ENCODE measurements around the gene NCS1. TPM values are rescaled to one million over a fixed set of nuclear protein-coding genes. Genes with fewer than 3 reads are reported as not detected.

The NCS1 gene
- total and polyA plus RNA-seq, 7 experiments from 2014 or later, result 0.14 to 0.85 (median 0.22) TPM; not detected in 4

DNA sequence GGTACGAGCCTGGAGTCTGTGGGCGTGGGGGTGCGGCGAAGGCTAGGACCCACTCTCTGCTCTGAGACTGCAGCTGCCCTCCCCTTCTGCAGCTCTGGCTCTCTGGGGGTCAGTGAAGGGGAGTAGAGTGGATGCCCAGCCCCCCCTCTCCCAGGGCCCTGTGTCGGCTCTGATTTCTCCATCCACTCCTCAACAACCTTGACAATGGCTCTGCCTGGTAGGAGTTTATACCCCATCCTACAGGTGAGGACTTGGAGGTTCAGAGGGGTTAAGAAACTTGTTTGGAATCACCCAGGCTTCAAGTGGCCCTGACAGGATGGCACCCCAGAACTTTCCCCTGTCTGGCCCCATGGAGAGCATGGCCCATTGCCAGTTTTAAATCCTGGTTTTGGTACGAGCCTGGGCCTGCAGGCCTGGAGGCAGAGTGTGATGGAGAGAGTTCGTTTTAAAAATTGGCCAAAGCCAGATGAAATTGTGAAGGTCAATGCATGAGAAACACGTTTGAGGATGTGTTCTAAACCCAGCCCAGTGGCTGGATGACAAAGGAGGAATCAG is 22.3 kb downstream of the NCS1 start:
- H3K4me1 ChIP-seq (ENCODE audit: control insufficient read depth in 2 of 2, insufficient read depth in 2 of 2, low read length in 2 of 2), result no peaks in the 10 kb centered on the region
- DNase-seq (no peak), ATAC-seq (no peak)
- H3K9me3 Mint-ChIP-seq, result no peaks in the 10 kb centered on the region
- no peaks in the 10 kb centered on the region for H3K9me3 ChIP-seq (ENCODE audit: control insufficient read depth in 2 of 3, low read length in 3 of 3)
- no peak overlapping the region for H3K27ac ChIP-seq (ENCODE audit: low read depth, low read length)
- intact Hi-C loops (cut with micrococcal nuclease), result no loop called here
- no peaks in the 10 kb centered on the region for H3K27me3 ChIP-seq (ENCODE audit: control insufficient read depth in 2 of 2, insufficient read depth in 2 of 2, low read length in 2 of 2)
- no peak overlapping the region for H3K27ac Mint-ChIP-seq
- H3K4me1 Mint-ChIP-seq, result peaks cover 0 to 6% (median 0%) of the 10 kb centered on the region in 7 donors
- H3K27me3 Mint-ChIP-seq, result peaks cover 0 to 6% (median 0%) of the 10 kb centered on the region in 5 donors
- CTCF ChIA-PET, result no interaction called here
- no peaks in the 10 kb centered on the region for H3K36me3 ChIP-seq (ENCODE audit: control insufficient read depth in 2 of 3, insufficient read depth in 3 of 3, low read length in 3 of 3)
- H3K4me3 Mint-ChIP-seq, result no peak overlapping the region
- no peaks in the 10 kb centered on the region for H3K36me3 Mint-ChIP-seq
- no peak overlapping the region for H3K4me3 ChIP-seq (ENCODE audit: low read length)
- POLR2A ChIA-PET, result no interaction called here

DNA sequence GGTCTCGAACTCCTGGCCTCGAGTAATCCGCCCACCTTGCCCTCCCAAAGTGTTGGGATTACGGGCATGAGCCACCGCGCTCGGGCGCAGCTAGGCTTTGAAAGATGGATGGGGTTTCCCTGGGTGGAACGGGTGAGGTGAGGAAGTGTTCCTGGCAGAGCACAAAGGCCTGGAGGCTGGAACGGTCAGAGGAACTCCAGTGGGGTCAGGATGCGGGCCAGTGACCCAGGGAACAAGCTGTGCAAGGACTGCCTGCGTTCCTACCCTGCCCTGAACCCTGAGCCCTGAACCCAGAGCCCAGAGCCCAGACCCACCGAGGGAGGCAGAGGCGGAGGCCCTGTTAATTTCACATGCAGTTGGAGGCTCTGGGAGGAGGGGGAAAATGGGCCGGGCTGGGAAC is 23.4 kb downstream of the NCS1 start:
- H3K27ac Mint-ChIP-seq, result no peak overlapping the region
- DNase-seq (no peak), ATAC-seq (no peak)
- H3K4me1 Mint-ChIP-seq, result peaks cover 0 to 6% (median 0%) of the 10 kb centered on the region in 7 donors
- no peak overlapping the region for H3K27ac ChIP-seq (ENCODE audit: low read depth, low read length)
- H3K4me3 ChIP-seq (ENCODE audit: low read length), result no peak overlapping the region
- no peaks in the 10 kb centered on the region for H3K9me3 Mint-ChIP-seq
- no peaks in the 10 kb centered on the region for H3K27me3 ChIP-seq (ENCODE audit: control insufficient read depth in 2 of 2, insufficient read depth in 2 of 2, low read length in 2 of 2)
- no peaks in the 10 kb centered on the region for H3K36me3 Mint-ChIP-seq
- H3K27me3 Mint-ChIP-seq, result peaks cover 0 to 6% (median 0%) of the 10 kb centered on the region in 5 donors
- no peak overlapping the region for H3K4me3 Mint-ChIP-seq
- H3K4me1 ChIP-seq (ENCODE audit: control insufficient read depth in 2 of 2, insufficient read depth in 2 of 2, low read length in 2 of 2), result no peaks in the 10 kb centered on the region
- no peaks in the 10 kb centered on the region for H3K36me3 ChIP-seq (ENCODE audit: control insufficient read depth in 2 of 3, insufficient read depth in 3 of 3, low read length in 3 of 3)
- intact Hi-C loops (cut with micrococcal nuclease), result no loop called here
- H3K9me3 ChIP-seq (ENCODE audit: control insufficient read depth in 2 of 3, low read length in 3 of 3), result no peaks in the 10 kb centered on the region
- ChIA-PET POLR2A (no interaction called here), CTCF (no interaction called here)

DNA sequence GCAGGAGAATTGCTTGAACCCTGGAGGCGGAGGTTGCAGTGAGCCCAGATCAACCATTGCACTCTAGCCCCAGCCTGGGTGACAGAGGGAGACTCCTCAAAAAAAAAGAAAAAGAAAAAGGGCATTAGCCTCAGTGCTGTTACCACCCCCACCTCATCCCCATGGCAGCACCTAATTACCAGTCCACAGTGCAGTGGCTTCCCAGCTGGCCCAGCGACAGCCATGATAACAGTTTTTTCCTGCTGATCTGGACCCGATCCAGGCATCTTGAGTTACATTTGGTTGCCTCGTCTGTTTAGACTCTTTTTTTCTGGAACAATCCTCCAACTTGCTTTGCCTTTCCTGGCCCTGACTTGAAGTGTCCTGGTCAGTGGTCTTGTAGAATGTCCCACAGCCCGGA is 24.4 kb downstream of the NCS1 start:
- Mint-ChIP-seq H3K36me3 (no peaks in the 10 kb centered on the region), H3K27ac (no peak overlapping the region), H3K9me3 (no peaks in the 10 kb centered on the region), H3K4me1 (peaks cover 0 to 6% (median 0%) of the 10 kb centered on the region in 7 donors), H3K27me3 (peaks cover 0 to 6% (median 0%) of the 10 kb centered on the region in 5 donors), H3K4me3 (no peak overlapping the region)
- DNase-seq, result no peak
- no peaks in the 10 kb centered on the region for H3K4me1 ChIP-seq (ENCODE audit: control insufficient read depth in 2 of 2, insufficient read depth in 2 of 2, low read length in 2 of 2)
- intact Hi-C loops (cut with micrococcal nuclease), result no loop called here
- H3K27ac ChIP-seq (ENCODE audit: low read depth, low read length), result no peak overlapping the region
- no peak overlapping the region for H3K4me3 ChIP-seq (ENCODE audit: low read length)
- no peak for ATAC-seq
- no peaks in the 10 kb centered on the region for H3K27me3 ChIP-seq (ENCODE audit: control insufficient read depth in 2 of 2, insufficient read depth in 2 of 2, low read length in 2 of 2)
- CTCF ChIA-PET, result no interaction called here
- H3K36me3 ChIP-seq (ENCODE audit: control insufficient read depth in 2 of 3, insufficient read depth in 3 of 3, low read length in 3 of 3), result no peaks in the 10 kb centered on the region
- H3K9me3 ChIP-seq (ENCODE audit: control insufficient read depth in 2 of 3, low read length in 3 of 3), result no peaks in the 10 kb centered on the region
- POLR2A ChIA-PET, result no interaction called here

DNA sequence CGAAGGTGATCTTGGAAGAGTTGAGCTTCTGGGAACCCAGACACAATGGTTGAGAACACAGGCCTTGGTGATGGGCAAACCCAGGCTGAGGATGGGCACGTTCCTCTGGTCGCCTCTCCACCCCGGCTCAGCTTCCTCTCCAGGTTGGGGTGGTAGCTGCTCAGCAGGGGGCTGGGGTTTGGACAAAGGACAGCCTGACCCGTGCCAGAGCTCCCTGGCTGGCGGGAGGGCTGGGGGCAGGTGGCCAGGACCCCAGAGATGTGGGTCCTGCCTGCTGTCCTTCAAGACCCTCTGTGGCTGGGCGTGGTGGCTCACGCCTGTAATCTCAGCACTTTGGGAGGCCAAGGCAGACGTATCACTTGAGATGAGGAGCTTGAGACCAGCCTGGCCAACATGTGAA is 25.2 kb downstream of the NCS1 start:
- Mint-ChIP-seq H3K27ac (no peak overlapping the region), H3K4me3 (no peak overlapping the region), H3K9me3 (no peaks in the 10 kb centered on the region), H3K4me1 (peaks cover 0 to 6% (median 0%) of the 10 kb centered on the region in 7 donors), H3K27me3 (peaks cover 0 to 6% (median 0%) of the 10 kb centered on the region in 5 donors), H3K36me3 (no peaks in the 10 kb centered on the region)
- DNase-seq, result no peak
- CTCF ChIA-PET, result no interaction called here
- no peaks in the 10 kb centered on the region for H3K9me3 ChIP-seq (ENCODE audit: control insufficient read depth in 2 of 3, low read length in 3 of 3)
- intact Hi-C loops (cut with micrococcal nuclease), result no loop called here
- no peak for ATAC-seq
- H3K4me1 ChIP-seq (ENCODE audit: control insufficient read depth in 2 of 2, insufficient read depth in 2 of 2, low read length in 2 of 2), result no peaks in the 10 kb centered on the region
- no peaks in the 10 kb centered on the region for H3K27me3 ChIP-seq (ENCODE audit: control insufficient read depth in 2 of 2, insufficient read depth in 2 of 2, low read length in 2 of 2)
- POLR2A ChIA-PET, result no interaction called here
- H3K4me3 ChIP-seq (ENCODE audit: low read length), result no peak overlapping the region
- no peak overlapping the region for H3K27ac ChIP-seq (ENCODE audit: low read depth, low read length)
- H3K36me3 ChIP-seq (ENCODE audit: control insufficient read depth in 2 of 3, insufficient read depth in 3 of 3, low read length in 3 of 3), result no peaks in the 10 kb centered on the region

GRCh38 chr9:130197888-130198287 is 25.7 kb downstream of the NCS1 start:
- DNase-seq (no peak), ATAC-seq (no peak)
- Histone ChIP-seq H3K27me3 (ENCODE audit: control insufficient read depth in 2 of 2, insufficient read depth in 2 of 2, low read length in 2 of 2) (no peaks in the 10 kb centered on the region), H3K4me3 (ENCODE audit: low read length) (no peak overlapping the region), H3K27ac (ENCODE audit: low read depth, low read length) (no peak overlapping the region), H3K9me3 (ENCODE audit: control insufficient read depth in 2 of 3, low read length in 3 of 3) (no peaks in the 10 kb centered on the region), H3K4me1 (ENCODE audit: control insufficient read depth in 2 of 2, insufficient read depth in 2 of 2, low read length in 2 of 2) (no peaks in the 10 kb centered on the region), H3K36me3 (ENCODE audit: control insufficient read depth in 2 of 3, insufficient read depth in 3 of 3, low read length in 3 of 3) (no peaks in the 10 kb centered on the region)
- no peaks in the 10 kb centered on the region for H3K9me3 Mint-ChIP-seq
- H3K4me3 Mint-ChIP-seq, result no peak overlapping the region
- ChIA-PET CTCF (no interaction called here), POLR2A (no interaction called here)
- peaks cover 0 to 6% (median 0%) of the 10 kb centered on the region in 5 donors for H3K27me3 Mint-ChIP-seq
- peaks cover 0 to 6% (median 0%) of the 10 kb centered on the region in 7 donors for H3K4me1 Mint-ChIP-seq
- H3K36me3 Mint-ChIP-seq, result no peaks in the 10 kb centered on the region
- H3K27ac Mint-ChIP-seq, result no peak overlapping the region
- intact Hi-C loops (cut with micrococcal nuclease), result no loop called here

DNA sequence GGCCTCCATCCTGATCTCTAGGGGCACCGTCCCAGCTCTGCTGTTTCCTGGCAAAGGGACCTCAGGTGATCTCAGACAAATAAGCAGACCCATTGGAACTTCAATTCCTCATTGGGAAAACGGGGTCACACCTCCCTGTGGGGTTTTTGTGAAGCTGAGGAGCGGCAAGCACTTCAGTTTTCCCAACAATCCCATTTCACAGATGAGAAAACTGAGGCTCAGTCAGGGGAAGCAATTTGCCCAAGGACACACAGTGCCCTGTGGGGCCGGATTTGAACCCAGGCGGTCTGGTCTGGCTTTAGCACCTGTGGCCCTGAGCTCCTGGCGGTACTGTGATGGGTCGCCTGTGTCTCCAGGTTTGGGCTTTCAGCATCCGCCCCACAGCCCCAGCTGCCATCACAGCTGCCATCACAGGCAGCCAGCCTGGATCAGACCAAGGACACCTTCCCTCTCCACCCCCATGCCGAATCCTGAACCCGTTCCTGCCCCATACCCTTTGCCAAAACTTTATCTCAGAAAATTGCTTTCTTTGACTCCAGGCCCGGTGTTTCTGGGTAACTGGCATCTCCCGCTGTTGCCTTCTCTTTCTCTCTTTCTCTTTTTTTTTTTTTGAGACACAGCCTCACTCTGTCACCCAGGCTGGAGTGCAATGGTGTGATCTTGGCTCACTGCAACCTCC is 26.4 kb downstream of the NCS1 start:
- Mint-ChIP-seq H3K4me3 (no peak overlapping the region), H3K9me3 (no peaks in the 10 kb centered on the region), H3K36me3 (no peaks in the 10 kb centered on the region), H3K27ac (no peak overlapping the region), H3K4me1 (peaks cover 0 to 6% (median 0%) of the 10 kb centered on the region in 7 donors), H3K27me3 (peaks cover 0 to 2% (median 0%) of the 10 kb centered on the region in 5 donors)
- ChIA-PET CTCF (no interaction called here), POLR2A (no interaction called here)
- Histone ChIP-seq H3K4me1 (ENCODE audit: control insufficient read depth in 2 of 2, insufficient read depth in 2 of 2, low read length in 2 of 2) (no peaks in the 10 kb centered on the region), H3K27ac (ENCODE audit: low read depth, low read length) (no peak overlapping the region), H3K9me3 (ENCODE audit: control insufficient read depth in 2 of 3, low read length in 3 of 3) (no peaks in the 10 kb centered on the region), H3K4me3 (ENCODE audit: low read length) (no peak overlapping the region), H3K36me3 (ENCODE audit: control insufficient read depth in 2 of 3, insufficient read depth in 3 of 3, low read length in 3 of 3) (no peaks in the 10 kb centered on the region), H3K27me3 (ENCODE audit: control insufficient read depth in 2 of 2, insufficient read depth in 2 of 2, low read length in 2 of 2) (no peaks in the 10 kb centered on the region)
- intact Hi-C loops (cut with micrococcal nuclease), result no loop called here
- ATAC-seq, result no peak
- no peak for DNase-seq

GRCh38 chr9:130199605-130200004 is 27.4 kb downstream of the NCS1 start:
- DNase-seq (no peak), ATAC-seq (no peak)
- H3K9me3 ChIP-seq (ENCODE audit: control insufficient read depth in 2 of 3, low read length in 3 of 3), result no peaks in the 10 kb centered on the region
- intact Hi-C loops (cut with micrococcal nuclease), result no loop called here
- peak overlapping the region in 1 of 9 donors; percentile 57 for H3K27ac Mint-ChIP-seq
- H3K27ac ChIP-seq (ENCODE audit: low read depth, low read length), result no peak overlapping the region
- H3K4me3 Mint-ChIP-seq, result no peak overlapping the region
- H3K4me1 Mint-ChIP-seq, result peaks cover 0 to 2% (median 0%) of the 10 kb centered on the region in 7 donors
- no peaks in the 10 kb centered on the region for H3K9me3 Mint-ChIP-seq
- H3K36me3 ChIP-seq (ENCODE audit: control insufficient read depth in 2 of 3, insufficient read depth in 3 of 3, low read length in 3 of 3), result no peaks in the 10 kb centered on the region
- no peaks in the 10 kb centered on the region for H3K27me3 ChIP-seq (ENCODE audit: control insufficient read depth in 2 of 2, insufficient read depth in 2 of 2, low read length in 2 of 2)
- CTCF ChIA-PET, result no interaction called here
- H3K27me3 Mint-ChIP-seq, result peaks cover 0 to under 1% (median 0%) of the 10 kb centered on the region in 5 donors
- H3K4me1 ChIP-seq (ENCODE audit: control insufficient read depth in 2 of 2, insufficient read depth in 2 of 2, low read length in 2 of 2), result no peaks in the 10 kb centered on the region
- POLR2A ChIA-PET, result no interaction called here
- no peaks in the 10 kb centered on the region for H3K36me3 Mint-ChIP-seq
- H3K4me3 ChIP-seq (ENCODE audit: low read length), result no peak overlapping the region

Measured in naive thymus-derived CD4-positive, alpha-beta T cell (primary cell).